Esophagus squamous epithelium (tissue), 4 donors: ENCODE measurements around the gene GPX7.

Experiments used
- CTCF ChIP-seq, 6 experiments: fragments of 450-650 bp in 4 of 6; fragments of 200-600 bp in 2 of 6; sonication (generic) in 2 of 6; IDR thresholded peaks; one replicate each; pipeline ENCODE4 v1.5.1; 2016 to 2019; ENCODE audit warnings: antibody characterized with exemption in 6 of 6, mild to moderate bottlenecking in 4 of 6, moderate library complexity in 4 of 6
- POLR2A ChIP-seq, 4 donors: fragments of 450-650 bp; IDR thresholded peaks; one replicate each; pipeline ENCODE4 v1.6.1; 2017; ENCODE audit warnings: antibody characterized with exemption in 4 of 4, mild to moderate bottlenecking in 4 of 4, moderate library complexity in 3 of 4

- TF ChIP-seq CTCF (IDR thresholded peaks at IDR 0.05) (no peak), POLR2A (IDR thresholded peaks at IDR 0.05) (no peak)
These were observed 30.4 kb upstream of the GPX7 start for GRCh38 chr1:52571783-52572182.
